ENCODE results near the gene LIX1L.

GRCh38 chr1:145961109-145961424 lies 3.2 kb upstream of the LIX1L start:
- TF ChIP-seq CTCF (IDR thresholded peaks at IDR 0.05), result no peak
- TF ChIP-seq POLR2A (IDR thresholded peaks at IDR 0.05), result no peak
